Lower lobe of right lung (tissue), 2 donors: Measurements from ENCODE around the gene NFAM1. TPM values are rescaled to one million over a fixed set of nuclear protein-coding genes. Genes with fewer than 3 reads are reported as not detected.

Source experiments
- ATAC-seq, 2 donors: fragments of 200-7000 bp; cut with Tn5 transposase; one replicate each; pipeline ENCODE4 v1.9.1; 2020 to 2022; ENCODE audit warnings: mild to moderate bottlenecking in 2 of 2, moderate library complexity in 2 of 2
- DNase-seq: peaks from one replicate; pipeline ENCODE4 v3.0.0-alpha.2; 2020
- H3K27ac ChIP-seq: fragments of 200-600 bp; one replicate; pipeline ENCODE4 v1.8.0; 2022
- H3K27me3 ChIP-seq: fragments of 200-600 bp; one replicate; pipeline ENCODE4 v1.8.0; 2022; ENCODE audit warnings: low read depth
- H3K36me3 ChIP-seq: fragments of 200-600 bp; one replicate; pipeline ENCODE4 v1.8.0; 2022; ENCODE audit warnings: mild to moderate bottlenecking
- H3K4me1 ChIP-seq: fragments of 200-600 bp; one replicate; pipeline ENCODE4 v1.8.0; 2022
- H3K4me3 ChIP-seq: fragments of 200-600 bp; one replicate; pipeline ENCODE4 v1.8.0; 2022; ENCODE audit warnings: mild to moderate bottlenecking
- H3K9me3 ChIP-seq: fragments of 200-600 bp; one replicate; pipeline ENCODE4 v1.8.0; 2022
- CTCF ChIP-seq: fragments of 200-600 bp; IDR thresholded peaks from one replicate; pipeline ENCODE4 v1.8.0; 2022; ENCODE audit warnings: antibody characterized with exemption, mild to moderate bottlenecking
- intact Hi-C: fragments of 100-400 bp; cut with DNase I; formaldehyde crosslinking; loops from one replicate; pipeline ENCODE4 v1.11.0; 2022
- total RNA-seq: library from RNA; stranded (reverse); fragmentation: NEBNext Ultra II Directional; extraction: Animal tissue kit (Norgen Biotek cat#: 25700); gene quantifications from one replicate; pipeline ENCODE4 v1.2.1, GENCODE V29; 2021
- donor health status: DM: no; HTN: yes; CAD: no; lungs with severe emphysema.

NFAM1 gene
- total RNA-seq, 1 donor from 2014 or later, result 21.8 TPM

- DNase-seq, result peak; percentile 73
- TF ChIP-seq CTCF, result no peak
- peaks cover 27% of the 10 kb centered on the region for H3K4me1 ChIP-seq
- intact Hi-C loops, result no loop called here
- H3K27me3 ChIP-seq, result no peaks in the 10 kb centered on the region
- ATAC-seq, result peak; percentile 75 to 81
- H3K4me3 ChIP-seq, result no peak overlapping the region
- H3K36me3 ChIP-seq, result no peaks in the 10 kb centered on the region
- H3K27ac ChIP-seq, result peak overlapping the region; percentile 36
- H3K9me3 ChIP-seq, result no peaks in the 10 kb centered on the region
Measured at GRCh38 chr22:42376711-42377554, 55.3 kb downstream of the NFAM1 start.

- Histone ChIP-seq H3K4me3 (no peak overlapping the region), H3K36me3 (no peaks in the 10 kb centered on the region), H3K27ac (peak overlapping the region; percentile 36), H3K4me1 (peaks cover 27% of the 10 kb centered on the region), H3K9me3 (no peaks in the 10 kb centered on the region), H3K27me3 (no peaks in the 10 kb centered on the region)
- ATAC-seq (peak; percentile 31 to 36), DNase-seq (no peak)
- no peak for TF ChIP-seq CTCF
- intact Hi-C loops, result no loop called here
Measured at GRCh38 chr22:42375982-42376381, 56.2 kb downstream of the NFAM1 start.

GRCh38 chr22:42372976-42373375, 59.2 kb downstream of the NFAM1 start:
- no peak for TF ChIP-seq CTCF
- no peak for ATAC-seq
- H3K9me3 ChIP-seq, result no peaks in the 10 kb centered on the region
- H3K36me3 ChIP-seq, result no peaks in the 10 kb centered on the region
- no peak overlapping the region for H3K27ac ChIP-seq
- peaks cover 10% of the 10 kb centered on the region for H3K27me3 ChIP-seq
- H3K4me3 ChIP-seq, result no peak overlapping the region
- peaks cover 41% of the 10 kb centered on the region for H3K4me1 ChIP-seq
- intact Hi-C loops, result no loop called here
- DNase-seq, result no peak

GRCh38 chr22:42371501-42371900, 60.7 kb downstream of the NFAM1 start:
- no peak for TF ChIP-seq CTCF
- Histone ChIP-seq H3K27ac (no peak overlapping the region), H3K4me3 (no peak overlapping the region), H3K27me3 (peaks cover 23% of the 10 kb centered on the region), H3K9me3 (no peaks in the 10 kb centered on the region), H3K36me3 (no peaks in the 10 kb centered on the region), H3K4me1 (peaks cover 35% of the 10 kb centered on the region)
- ATAC-seq (no peak), DNase-seq (no peak)
- intact Hi-C loops, result no loop called here

GRCh38 chr22:42371099-42371498, 61.1 kb downstream of the NFAM1 start:
- intact Hi-C loops, result no loop called here
- no peak overlapping the region for H3K27ac ChIP-seq
- H3K4me1 ChIP-seq, result peaks cover 31% of the 10 kb centered on the region
- no peaks in the 10 kb centered on the region for H3K36me3 ChIP-seq
- DNase-seq (no peak), ATAC-seq (no peak)
- no peak overlapping the region for H3K4me3 ChIP-seq
- no peak for TF ChIP-seq CTCF
- H3K27me3 ChIP-seq, result peaks cover 23% of the 10 kb centered on the region
- H3K9me3 ChIP-seq, result no peaks in the 10 kb centered on the region
